IMR-90 (cell line): Measurements from ENCODE around the gene ZBTB33. TPM values are rescaled to one million over a fixed set of nuclear protein-coding genes. Genes with fewer than 3 reads are reported as not detected.

Source experiments
- ATAC-seq: fragments of 200-7000 bp; cut with Tn5 transposase; 2 replicates; pipeline ENCODE4 v1.9.1; 2020; ENCODE audit warnings: low read depth, mild to moderate bottlenecking, moderate library complexity
- BruUV-seq: library from RNA; stranded (reverse); fragments of 400-500 nt; replicated peaks from 2 replicates; lab custom pipeline; 2021; lab: Mats Ljungman, UMichigan
- CTCF ChIA-PET: fragments of 300-600 bp; formaldehyde crosslinking; extraction: SDS; loops from one replicate; lab custom pipeline; 2021; ENCODE audit warnings: antibody characterized with exemption; lab: Yijun Ruan, JAX
- POLR2A ChIA-PET: fragments of 300-600 bp; sonication (Branson Sonifier 250); formaldehyde crosslinking; loops from one replicate; lab custom pipeline; 2022; ENCODE audit warnings: antibody characterized with exemption; ENCODE audit not compliant: unreplicated experiment; lab: Charles Lee
- DNase-seq: peaks from one replicate; pipeline ENCODE4 v3.0.0; 2013
- H2AFZ ChIP-seq: replicated peaks from 2 replicates; pipeline ENCODE3; 2013; ENCODE audit warnings: low read length, mild to moderate bottlenecking; ENCODE audit not compliant: poor library complexity
- H2AK5ac ChIP-seq: 2 replicates; pipeline ENCODE4 v1.6.1; 2013; ENCODE audit warnings: low read depth, low read length, inconsistent platforms
- H2AK9ac ChIP-seq: replicated peaks from 2 replicates; pipeline ENCODE3; 2013; ENCODE audit warnings: mild to moderate bottlenecking, low read depth, low read length, moderate library complexity; ENCODE audit not compliant: poor library complexity
- H2BK120ac ChIP-seq: 2 replicates; pipeline ENCODE4 v1.6.1; 2013; ENCODE audit warnings: low read depth, low read length, inconsistent platforms
- H2BK15ac ChIP-seq: 3 replicates; pipeline ENCODE4 v1.6.1; 2013; ENCODE audit warnings: low read depth, low read length, inconsistent platforms
- H2BK20ac ChIP-seq: 2 replicates; pipeline ENCODE4 v1.6.1; 2013; ENCODE audit warnings: low read depth, mild to moderate bottlenecking, inconsistent platforms, low read length, moderate library complexity
- H2BK5ac ChIP-seq: 2 replicates; pipeline ENCODE4 v1.6.1; 2013; ENCODE audit warnings: mild to moderate bottlenecking, low read depth, low read length, inconsistent platforms; ENCODE audit not compliant: poor library complexity, severe bottlenecking
- H3K14ac ChIP-seq: replicated peaks from 2 replicates; pipeline ENCODE4 v1.6.1; 2013; ENCODE audit warnings: low read depth, low read length, inconsistent platforms
- H3K18ac ChIP-seq: 2 replicates; pipeline ENCODE4 v1.6.1; 2013; ENCODE audit warnings: low read depth, low read length, control low read depth
- H3K23ac ChIP-seq: 2 replicates; pipeline ENCODE4 v1.6.1; 2013; ENCODE audit warnings: low read depth, low read length, inconsistent platforms
- H3K27ac ChIP-seq: 2 replicates; pipeline ENCODE4 v1.5.1; 2013; ENCODE audit warnings: mild to moderate bottlenecking, control low read depth, low read length; ENCODE audit not compliant: insufficient read depth
- H3K27me3 ChIP-seq: 2 replicates; pipeline ENCODE4 v1.6.1; 2013; ENCODE audit warnings: low read length; ENCODE audit not compliant: control insufficient read depth, insufficient read depth
- H3K36me3 ChIP-seq: 2 replicates; pipeline ENCODE4 v1.6.1; 2013; ENCODE audit warnings: low read length, mixed read lengths; ENCODE audit not compliant: control insufficient read depth, insufficient read depth
- H3K4ac ChIP-seq: 2 replicates; pipeline ENCODE4 v1.6.1; 2013; ENCODE audit warnings: low read depth, low read length, inconsistent platforms
- H3K4me1 ChIP-seq: 2 replicates; pipeline ENCODE4 v1.6.1; 2013; ENCODE audit warnings: low read length, mixed read lengths; ENCODE audit not compliant: control insufficient read depth, insufficient read depth
- H3K4me2 ChIP-seq: 2 replicates; pipeline ENCODE4 v1.6.1; 2013; ENCODE audit warnings: low read depth, mild to moderate bottlenecking, control low read depth, low read length, moderate library complexity
- H3K4me3 ChIP-seq: 2 replicates; pipeline ENCODE4 v1.5.1; 2013; ENCODE audit warnings: low read depth, mild to moderate bottlenecking, control low read depth, low read length, moderate library complexity; ENCODE audit not compliant: insufficient read depth
- H3K56ac ChIP-seq: 2 replicates; pipeline ENCODE4 v1.6.1; 2013; ENCODE audit warnings: low read length, inconsistent platforms; ENCODE audit not compliant: insufficient read depth; ENCODE audit errors: extremely low read depth
- H3K79me1 ChIP-seq, 2 experiments: 2 replicates each; pipeline ENCODE4 v1.6.1; 2013; ENCODE audit warnings: low read length in 2 of 2, inconsistent platforms in 1 of 2, low read depth in 1 of 2
- H3K9ac ChIP-seq: 2 replicates; pipeline ENCODE4 v1.6.1; 2013; ENCODE audit warnings: low read depth, low read length, control low read depth
- H3K9me1 ChIP-seq: 2 replicates; pipeline ENCODE4 v1.6.1; 2013; ENCODE audit warnings: low read length, inconsistent platforms; ENCODE audit not compliant: insufficient read depth
- H3K9me3 ChIP-seq: 2 replicates; pipeline ENCODE4 v1.6.1; 2013; ENCODE audit warnings: low read length; ENCODE audit not compliant: control insufficient read depth, insufficient read depth
- H4K20me1 ChIP-seq: 2 replicates; pipeline ENCODE4 v1.6.1; 2013; ENCODE audit warnings: low read length, inconsistent platforms; ENCODE audit not compliant: insufficient read depth
- H4K5ac ChIP-seq: 2 replicates; pipeline ENCODE4 v1.6.1; 2013; ENCODE audit warnings: mild to moderate bottlenecking, low read depth, low read length, control low read depth
- H4K8ac ChIP-seq, 2 experiments: 2 replicates each; pipeline ENCODE4 v1.6.1; 2013; ENCODE audit warnings: low read depth in 2 of 2, low read length in 2 of 2, control low read depth in 1 of 2, inconsistent platforms in 1 of 2
- H4K91ac ChIP-seq: 2 replicates; pipeline ENCODE4 v1.6.1; 2013; ENCODE audit warnings: low read depth, low read length, inconsistent platforms; ENCODE audit not compliant: insufficient read depth
- CEBPB ChIP-seq: IDR thresholded peaks from 2 replicates; pipeline ENCODE4 v1.6.1; 2012; ENCODE audit warnings: low read depth, low read length, improper control_type of control experiment
- CTCF ChIP-seq: conservative IDR thresholded peaks from 2 replicates; pipeline ENCODE4 v1.5.1; 2012; ENCODE audit warnings: mild to moderate bottlenecking, low read depth, low read length, improper control_type of control experiment
- ELK1 ChIP-seq: fragments of 150-350 bp; IDR thresholded peaks from 2 replicates; pipeline ENCODE4 v1.6.1; 2016; ENCODE audit warnings: low read depth, mild to moderate bottlenecking, low read length, moderate library complexity, borderline replicate concordance
- FOS ChIP-seq: fragments of 150-350 bp; IDR thresholded peaks from 2 replicates; pipeline ENCODE4 v1.6.1; 2016; ENCODE audit warnings: low read depth, low read length
- MAFK ChIP-seq: IDR thresholded peaks from 2 replicates; pipeline ENCODE4 v1.6.1; 2012; ENCODE audit warnings: low read depth, low read length, improper control_type of control experiment
- MAZ ChIP-seq: IDR thresholded peaks from 2 replicates; pipeline ENCODE4 v1.6.1; 2012; ENCODE audit warnings: low read depth, mild to moderate bottlenecking, low read length, improper control_type of control experiment, moderate library complexity, borderline replicate concordance
- MXI1 ChIP-seq: IDR thresholded peaks from 2 replicates; pipeline ENCODE4 v1.6.1; 2012; ENCODE audit warnings: low read depth, mild to moderate bottlenecking, low read length, moderate library complexity, borderline replicate concordance
- POLR2A ChIP-seq: IDR thresholded peaks from 2 replicates; pipeline ENCODE4 v1.6.1; 2012; ENCODE audit warnings: mild to moderate bottlenecking, low read depth, low read length
- RAD21 ChIP-seq: IDR thresholded peaks from 2 replicates; pipeline ENCODE4 v1.6.1; 2012; ENCODE audit warnings: low read length, improper control_type of control experiment
- RCOR1 ChIP-seq: IDR thresholded peaks from 2 replicates; pipeline ENCODE4 v1.6.1; 2012; ENCODE audit warnings: mild to moderate bottlenecking, low read length, improper control_type of control experiment; ENCODE audit not compliant: insufficient replicate concordance
- RFX5 ChIP-seq: IDR thresholded peaks from 2 replicates; pipeline ENCODE4 v1.8.0; 2012; ENCODE audit warnings: low read depth, mild to moderate bottlenecking, low read length, moderate library complexity
- WGBS, 2 experiments: methylation state at CpG; one replicate each; pipeline versions ENCODE4 v1.1.5 to v1.1.7; 2013; ENCODE audit warnings: missing lambda C conversion rate in 2 of 2; ENCODE audit not compliant: insufficient read length in 1 of 2; ENCODE audit errors: extremely low coverage in 2 of 2; 5-methylcytosine and 5-hydroxymethylcytosine counted together
- dilution Hi-C: fragments of 300-500 bp; cut with HindIII; formaldehyde crosslinking; loops from one replicate; pipeline ENCODE4 v1.14.3; 2018; ENCODE audit warnings: low sequenced_read_pairs; ENCODE audit not compliant: unreplicated experiment
- in situ Hi-C: fragments of 300-500 bp; cut with MboI; formaldehyde crosslinking; loops from 3 replicates; pipeline ENCODE4 v1.14.3; 2019; ENCODE audit warnings: low sequenced_read_pairs, inconsistent platforms, mixed read lengths
- intact Hi-C: fragments of 100-400 bp; cut with micrococcal nuclease; formaldehyde crosslinking; loops from 2 replicates; pipeline ENCODE4 v1.10.0; 2022
- polyA plus RNA-seq, 3 experiments: library from polyadenylated mRNA; depleted of rRNA; stranded (reverse); fragments of >200 nt; gene quantifications; 2 replicates each; pipeline ENCODE4 v1.2.3, GENCODE V29; 2012; ENCODE audit warnings: low replicate concordance in 1 of 3
- total RNA-seq: library from RNA; depleted of rRNA; stranded (reverse); fragments of >200 nt; gene quantifications from 2 replicates; pipeline ENCODE4 v1.2.3, GENCODE V29; 2012
- TF ChIP-seq, protein P1 (sequence below): fragments of 150-350 bp; IDR thresholded peaks from 2 replicates; pipeline ENCODE4 v1.6.1; 2017; ENCODE audit warnings: mild to moderate bottlenecking, antibody characterized with exemption, low read length, low read depth

ZBTB33 gene
- total and polyA plus RNA-seq, 2 of the 4 experiments (the other 2 are of a cell fraction) = 3.3 to 16.3 TPM

GRCh38 chrX:120281021-120281624 lies 30.5 kb downstream of the ZBTB33 start:
- no peaks in the 10 kb centered on the region for H3K36me3 ChIP-seq
- in situ Hi-C loops (no loop called here), intact Hi-C loops (no loop called here), dilution Hi-C loops (no loop called here)
- BruUV-seq = no TSS peak
- POLR2A ChIA-PET = no interaction called here
- no peak overlapping the region for H3K9ac ChIP-seq
- no peak overlapping the region for H4K91ac ChIP-seq
- H2BK120ac ChIP-seq = no peak overlapping the region
- DNase-seq (no peak), ATAC-seq (no peak)
- H2AFZ ChIP-seq = no peak overlapping the region
- H2BK5ac ChIP-seq = no peak overlapping the region
- no peak overlapping the region for H2BK15ac ChIP-seq
- no peak overlapping the region for H2AK9ac ChIP-seq
- H3K9me3 ChIP-seq = no peaks in the 10 kb centered on the region
- no peaks in the 10 kb centered on the region for H3K4me1 ChIP-seq
- H3K9me1 ChIP-seq = no peaks in the 10 kb centered on the region
- no peak overlapping the region for H4K8ac ChIP-seq
- H4K5ac ChIP-seq = no peak overlapping the region
- H3K4ac ChIP-seq = no peak overlapping the region
- CTCF ChIA-PET = no interaction called here
- no peak overlapping the region for H3K14ac ChIP-seq
- H3K27me3 ChIP-seq = peaks cover 10% of the 10 kb centered on the region
- TF ChIP-seq MXI1 = no peak
- no peak for TF ChIP-seq CTCF
- no peak for TF ChIP-seq RFX5
- TF ChIP-seq CEBPB = no peak
- TF ChIP-seq RAD21 = no peak
- TF ChIP-seq, protein P1, sequence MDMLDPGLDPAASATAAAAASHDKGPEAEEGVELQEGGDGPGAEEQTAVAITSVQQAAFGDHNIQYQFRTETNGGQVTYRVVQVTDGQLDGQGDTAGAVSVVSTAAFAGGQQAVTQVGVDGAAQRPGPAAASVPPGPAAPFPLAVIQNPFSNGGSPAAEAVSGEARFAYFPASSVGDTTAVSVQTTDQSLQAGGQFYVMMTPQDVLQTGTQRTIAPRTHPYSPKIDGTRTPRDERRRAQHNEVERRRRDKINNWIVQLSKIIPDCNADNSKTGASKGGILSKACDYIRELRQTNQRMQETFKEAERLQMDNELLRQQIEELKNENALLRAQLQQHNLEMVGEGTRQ = no peak
- no peak for TF ChIP-seq MAZ
- TF ChIP-seq ELK1 = no peak
- no peak for TF ChIP-seq FOS
- TF ChIP-seq MAFK = no peak
- TF ChIP-seq RCOR1 = no peak
- TF ChIP-seq POLR2A = no peak
- no peak overlapping the region for H3K56ac ChIP-seq
- no peak overlapping the region for H2AK5ac ChIP-seq
- no peak overlapping the region for H3K18ac ChIP-seq
- no peak overlapping the region for H3K23ac ChIP-seq
- H3K79me1 ChIP-seq = no peaks in the 10 kb centered on the region
- no peak overlapping the region for H3K27ac ChIP-seq
- H3K4me2 ChIP-seq = no peak overlapping the region
- no peaks in the 10 kb centered on the region for H4K20me1 ChIP-seq
- H3K4me3 ChIP-seq = no peak overlapping the region
- no CpG with 5 or more reads among the region's 10 CpGs for WGBS, 2 experiments
- H2BK20ac ChIP-seq = no peak overlapping the region
